ENCODE data around the gene DPF1.

Gene DPF1

DNA sequence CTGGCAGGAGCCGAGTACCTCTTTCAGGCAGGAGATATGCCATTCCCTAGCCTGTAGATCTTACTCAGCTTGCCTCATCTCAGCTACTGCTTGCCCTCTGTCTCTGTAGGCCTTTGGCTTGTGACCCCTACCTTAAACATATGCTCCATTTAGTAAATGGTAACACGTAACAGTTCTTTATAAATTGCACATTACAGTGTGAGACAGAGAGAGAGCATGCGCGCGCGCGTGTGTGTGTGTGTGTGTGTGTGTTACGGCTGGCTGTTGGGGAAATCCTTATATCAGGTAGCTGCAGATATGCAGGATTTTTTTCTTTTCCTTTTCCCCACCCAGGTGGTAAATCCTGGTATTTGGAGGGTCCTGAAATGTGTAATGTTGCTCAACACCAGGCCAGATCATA lies 44.5 kb upstream of the DPF1 start:
- CTCF ChIA-PET, result interaction anchor here (1.1 to 8.8 kb wide), 3 partner anchors 22 to 35 kb away, joined by 3 to 48 read pairs (median 39); no protein-coding TSS in a partner anchor
- Histone ChIP-seq H3K36me3 (ENCODE audit: control insufficient read depth in 2 of 2, insufficient read depth in 1 of 2, low read length in 2 of 2) (no peaks in the 10 kb centered on the region; a peak in 1 of 3 replicates), H3K4me1 (ENCODE audit: control insufficient read depth, insufficient read depth, low read length) (peaks cover 60% of the 10 kb centered on the region)

DNA sequence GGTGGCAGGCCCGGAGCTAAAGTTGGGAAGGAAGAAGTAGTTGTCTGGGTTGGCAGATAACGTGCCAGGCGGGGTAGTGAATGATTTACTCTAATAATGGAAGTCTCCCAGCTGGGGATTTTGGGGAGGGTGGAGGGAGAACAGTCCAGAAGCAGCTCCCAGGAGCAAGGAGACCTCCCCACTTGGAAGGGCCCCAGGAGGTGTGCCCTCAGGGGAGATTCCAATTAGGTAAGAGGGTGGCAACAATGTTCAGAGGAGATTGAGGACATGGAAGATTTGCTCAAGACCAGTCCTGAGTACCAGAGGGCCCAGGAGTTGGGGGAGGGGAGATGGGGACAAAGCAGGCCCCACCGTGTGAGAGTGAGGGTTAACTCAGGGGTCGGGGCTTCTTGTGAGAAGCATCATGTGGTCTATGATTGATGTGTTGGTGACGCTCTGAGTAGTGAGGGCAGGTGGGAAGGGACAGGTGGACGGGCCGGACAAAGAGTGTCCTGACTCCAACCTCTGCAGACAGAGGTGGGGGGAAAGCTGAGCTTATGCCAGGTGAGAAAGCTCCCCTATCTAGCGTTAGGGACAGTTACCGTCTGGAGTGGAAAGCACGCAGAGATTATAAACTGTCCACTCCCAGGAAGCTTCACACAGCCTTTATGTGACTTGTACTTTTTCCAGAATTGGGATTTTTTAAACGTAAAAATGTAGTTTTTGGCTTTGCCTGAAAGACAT lies 43.9 kb upstream of the DPF1 start:
- peaks cover 59% of the 10 kb centered on the region for H3K4me1 ChIP-seq (ENCODE audit: control insufficient read depth, insufficient read depth, low read length)
- POLR2A ChIA-PET, result interaction anchor here (1.0 to 4.7 kb wide), 3 partner anchors 8 to 120 kb away, joined by 6 to 26 read pairs (median 11); partner anchors contain the start of genes CATSPERG, GGN and SPRED3
- TF ChIP-seq ZNF48 (tag by site-specific recombination; IDR thresholded peaks at IDR 0.05) (no peak), ZBTB48 (tag by site-specific recombination; IDR thresholded peaks at IDR 0.05) (peak; percentile 58; the same call in 1 of the 2 replicates), PRDM1 (tag by site-specific recombination; IDR thresholded peaks at IDR 0.05) (peak; percentile 77), GLIS1 (tag by site-specific recombination; IDR thresholded peaks at IDR 0.05) (peak; percentile 97), ZIC2 (tag by site-specific recombination; IDR thresholded peaks at IDR 0.05) (peak; percentile 77), WT1 (tag by site-specific recombination; IDR thresholded peaks at IDR 0.05) (peak; percentile 77), ZNF423 (tag by site-specific recombination; IDR thresholded peaks at IDR 0.05) (peak; percentile 37; the same call in 1 of the 2 replicates), OSR2 (tag by site-specific recombination; IDR thresholded peaks at IDR 0.05) (0 out of 2 replicates have a peak, but pooled peaks have one; percentile 18), ZNF341 (tag by site-specific recombination; IDR thresholded peaks at IDR 0.05; ENCODE audit: low read depth) (peak; percentile 53; the same call in 1 of the 2 replicates), HOXC10 (CRISPR knock-in tag; IDR thresholded peaks at IDR 0.05) (no peak), ZBTB1 (tag by site-specific recombination; IDR thresholded peaks at IDR 0.05) (no peak), GLIS2 (tag by site-specific recombination; IDR thresholded peaks at IDR 0.05) (peak; percentile 22), ZFP69B (tag by site-specific recombination; IDR thresholded peaks at IDR 0.05) (0 out of 2 replicates have a peak, but pooled peaks have one; percentile 32), ZNF155 (tag by site-specific recombination; IDR thresholded peaks at IDR 0.05) (no peak), IKZF3 (tag by site-specific recombination; IDR thresholded peaks at IDR 0.05) (peak; percentile 26; the same call in 1 of the 2 replicates)
- TF ChIP-seq, protein P1, sequence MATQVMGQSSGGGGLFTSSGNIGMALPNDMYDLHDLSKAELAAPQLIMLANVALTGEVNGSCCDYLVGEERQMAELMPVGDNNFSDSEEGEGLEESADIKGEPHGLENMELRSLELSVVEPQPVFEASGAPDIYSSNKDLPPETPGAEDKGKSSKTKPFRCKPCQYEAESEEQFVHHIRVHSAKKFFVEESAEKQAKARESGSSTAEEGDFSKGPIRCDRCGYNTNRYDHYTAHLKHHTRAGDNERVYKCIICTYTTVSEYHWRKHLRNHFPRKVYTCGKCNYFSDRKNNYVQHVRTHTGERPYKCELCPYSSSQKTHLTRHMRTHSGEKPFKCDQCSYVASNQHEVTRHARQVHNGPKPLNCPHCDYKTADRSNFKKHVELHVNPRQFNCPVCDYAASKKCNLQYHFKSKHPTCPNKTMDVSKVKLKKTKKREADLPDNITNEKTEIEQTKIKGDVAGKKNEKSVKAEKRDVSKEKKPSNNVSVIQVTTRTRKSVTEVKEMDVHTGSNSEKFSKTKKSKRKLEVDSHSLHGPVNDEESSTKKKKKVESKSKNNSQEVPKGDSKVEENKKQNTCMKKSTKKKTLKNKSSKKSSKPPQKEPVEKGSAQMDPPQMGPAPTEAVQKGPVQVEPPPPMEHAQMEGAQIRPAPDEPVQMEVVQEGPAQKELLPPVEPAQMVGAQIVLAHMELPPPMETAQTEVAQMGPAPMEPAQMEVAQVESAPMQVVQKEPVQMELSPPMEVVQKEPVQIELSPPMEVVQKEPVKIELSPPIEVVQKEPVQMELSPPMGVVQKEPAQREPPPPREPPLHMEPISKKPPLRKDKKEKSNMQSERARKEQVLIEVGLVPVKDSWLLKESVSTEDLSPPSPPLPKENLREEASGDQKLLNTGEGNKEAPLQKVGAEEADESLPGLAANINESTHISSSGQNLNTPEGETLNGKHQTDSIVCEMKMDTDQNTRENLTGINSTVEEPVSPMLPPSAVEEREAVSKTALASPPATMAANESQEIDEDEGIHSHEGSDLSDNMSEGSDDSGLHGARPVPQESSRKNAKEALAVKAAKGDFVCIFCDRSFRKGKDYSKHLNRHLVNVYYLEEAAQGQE (tag by site-specific recombination; IDR thresholded peaks at IDR 0.05), result 0 out of 2 replicates have a peak, but pooled peaks have one; percentile 12
- TF ChIP-seq, protein P2, sequence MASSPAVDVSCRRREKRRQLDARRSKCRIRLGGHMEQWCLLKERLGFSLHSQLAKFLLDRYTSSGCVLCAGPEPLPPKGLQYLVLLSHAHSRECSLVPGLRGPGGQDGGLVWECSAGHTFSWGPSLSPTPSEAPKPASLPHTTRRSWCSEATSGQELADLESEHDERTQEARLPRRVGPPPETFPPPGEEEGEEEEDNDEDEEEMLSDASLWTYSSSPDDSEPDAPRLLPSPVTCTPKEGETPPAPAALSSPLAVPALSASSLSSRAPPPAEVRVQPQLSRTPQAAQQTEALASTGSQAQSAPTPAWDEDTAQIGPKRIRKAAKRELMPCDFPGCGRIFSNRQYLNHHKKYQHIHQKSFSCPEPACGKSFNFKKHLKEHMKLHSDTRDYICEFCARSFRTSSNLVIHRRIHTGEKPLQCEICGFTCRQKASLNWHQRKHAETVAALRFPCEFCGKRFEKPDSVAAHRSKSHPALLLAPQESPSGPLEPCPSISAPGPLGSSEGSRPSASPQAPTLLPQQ (tag by site-specific recombination; IDR thresholded peaks at IDR 0.05), result peak; percentile 27; the same call in 1 of the 2 replicates
- TF ChIP-seq, protein P3, sequence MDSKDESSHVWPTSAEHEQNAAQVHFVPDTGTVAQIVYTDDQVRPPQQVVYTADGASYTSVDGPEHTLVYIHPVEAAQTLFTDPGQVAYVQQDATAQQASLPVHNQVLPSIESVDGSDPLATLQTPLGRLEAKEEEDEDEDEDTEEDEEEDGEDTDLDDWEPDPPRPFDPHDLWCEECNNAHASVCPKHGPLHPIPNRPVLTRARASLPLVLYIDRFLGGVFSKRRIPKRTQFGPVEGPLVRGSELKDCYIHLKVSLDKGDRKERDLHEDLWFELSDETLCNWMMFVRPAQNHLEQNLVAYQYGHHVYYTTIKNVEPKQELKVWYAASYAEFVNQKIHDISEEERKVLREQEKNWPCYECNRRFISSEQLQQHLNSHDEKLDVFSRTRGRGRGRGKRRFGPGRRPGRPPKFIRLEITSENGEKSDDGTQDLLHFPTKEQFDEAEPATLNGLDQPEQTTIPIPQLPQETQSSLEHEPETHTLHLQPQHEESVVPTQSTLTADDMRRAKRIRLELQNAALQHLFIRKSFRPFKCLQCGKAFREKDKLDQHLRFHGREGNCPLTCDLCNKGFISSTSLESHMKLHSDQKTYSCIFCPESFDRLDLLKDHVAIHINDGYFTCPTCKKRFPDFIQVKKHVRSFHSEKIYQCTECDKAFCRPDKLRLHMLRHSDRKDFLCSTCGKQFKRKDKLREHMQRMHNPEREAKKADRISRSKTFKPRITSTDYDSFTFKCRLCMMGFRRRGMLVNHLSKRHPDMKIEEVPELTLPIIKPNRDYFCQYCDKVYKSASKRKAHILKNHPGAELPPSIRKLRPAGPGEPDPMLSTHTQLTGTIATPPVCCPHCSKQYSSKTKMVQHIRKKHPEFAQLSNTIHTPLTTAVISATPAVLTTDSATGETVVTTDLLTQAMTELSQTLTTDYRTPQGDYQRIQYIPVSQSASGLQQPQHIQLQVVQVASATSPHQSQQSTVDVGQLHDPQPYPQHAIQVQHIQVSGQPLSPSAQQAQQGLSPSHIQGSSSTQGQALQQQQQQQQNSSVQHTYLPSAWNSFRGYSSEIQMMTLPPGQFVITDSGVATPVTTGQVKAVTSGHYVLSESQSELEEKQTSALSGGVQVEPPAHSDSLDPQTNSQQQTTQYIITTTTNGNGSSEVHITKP (tag by site-specific recombination; IDR thresholded peaks at IDR 0.05), result peak; percentile 72

More for the DNA sequence above, 44.5 kb upstream of the DPF1 start:
- POLR2A ChIA-PET, result interaction anchor here (0.6 to 1.0 kb wide), 3 partner anchors 19 to 568 kb away, joined by 3 to 7 read pairs (median 3); no protein-coding TSS in a partner anchor
- H3K27ac ChIP-seq (ENCODE audit: extremely low read depth, low read depth, low read length), result peak overlapping the region; percentile 78; the same call in 1 of the 2 replicates
- no peaks in the 10 kb centered on the region for H3K9me3 ChIP-seq (ENCODE audit: control insufficient read depth, insufficient read depth, low read depth, low read length)
- TF ChIP-seq ZNF791 (tag by site-specific recombination; IDR thresholded peaks at IDR 0.05) (0 out of 2 replicates have a peak, but pooled peaks have one; percentile 8), ZNF600 (tag by site-specific recombination; IDR thresholded peaks at IDR 0.05) (0 out of 2 replicates have a peak, but pooled peaks have one; percentile 59), ZNF394 (tag by site-specific recombination; IDR thresholded peaks at IDR 0.05; ENCODE audit: borderline replicate concordance) (no peak), ZSCAN4 (tag by site-specific recombination; IDR thresholded peaks at IDR 0.05) (peak; percentile 69)
- no peak overlapping the region for H3K4me3 ChIP-seq (ENCODE audit: low read depth, low read length)

More for the DNA sequence above, 43.9 kb upstream of the DPF1 start:
- H3K9me3 ChIP-seq (ENCODE audit: control insufficient read depth, insufficient read depth, low read depth, low read length), result no peaks in the 10 kb centered on the region
- no peak overlapping the region for H3K4me3 ChIP-seq (ENCODE audit: low read depth, low read length)
- H3K36me3 ChIP-seq (ENCODE audit: control insufficient read depth in 2 of 2, insufficient read depth in 1 of 2, low read length in 2 of 2), result no peaks in the 10 kb centered on the region; a peak in 1 of 3 replicates
- CTCF ChIA-PET, result interaction anchor here (0.6 to 8.8 kb wide), 8 partner anchors 13 to 944 kb away, joined by 3 to 48 read pairs (median 5); partner anchors contain the start of genes FAM98C and PPP1R14A
- H3K27ac ChIP-seq (ENCODE audit: extremely low read depth, low read depth, low read length), result peak overlapping the region; percentile 78

Data from HEK293 (cell line).